ENCODE measurements around the gene LAIR1. TPM values are rescaled to one million over a fixed set of nuclear protein-coding genes. Genes with fewer than 3 reads are reported as not detected.

The LAIR1 gene
- total RNA-seq, 1 experiment from 2014 or later: not detected

DNA sequence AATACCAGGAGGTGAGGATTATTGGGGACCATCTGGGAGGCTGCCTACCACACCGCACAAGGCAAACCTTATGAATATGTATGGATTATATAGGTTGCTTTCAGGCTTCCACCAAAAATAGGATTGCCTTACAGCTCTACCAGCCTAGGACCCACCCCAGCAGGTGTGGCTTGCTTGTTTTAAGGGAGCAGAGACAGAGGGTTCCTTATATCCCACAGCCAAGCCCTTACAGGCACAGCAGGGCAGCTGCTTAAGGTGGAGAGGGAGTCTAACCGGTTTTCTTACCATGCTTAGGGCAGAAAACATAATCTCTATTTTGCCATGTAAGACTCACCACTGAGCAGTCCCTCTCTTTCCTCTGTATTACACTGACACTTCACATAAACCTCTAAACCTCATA lies 34.5 kb upstream of the LAIR1 start:
- H3K4me3 ChIP-seq (ENCODE audit: low read depth, low read length): no peak overlapping the region
- H3K4me3 Mint-ChIP-seq (ENCODE audit: unreplicated experiment): no peak overlapping the region
- H3K36me3 Mint-ChIP-seq (ENCODE audit: insufficient read depth, unreplicated experiment): no peaks in the 10 kb centered on the region
- H3K4me1 ChIP-seq: no peaks in the 10 kb centered on the region
- H3K9me3 ChIP-seq: no peaks in the 10 kb centered on the region
- H3K9me3 Mint-ChIP-seq (ENCODE audit: unreplicated experiment): no peaks in the 10 kb centered on the region
- peaks cover 4% of the 10 kb centered on the region for H3K27me3 Mint-ChIP-seq (ENCODE audit: insufficient read depth, unreplicated experiment)
- intact Hi-C loops (cut with micrococcal nuclease; ENCODE audit: unreplicated experiment): no loop called here
- TF ChIP-seq, protein P1, sequence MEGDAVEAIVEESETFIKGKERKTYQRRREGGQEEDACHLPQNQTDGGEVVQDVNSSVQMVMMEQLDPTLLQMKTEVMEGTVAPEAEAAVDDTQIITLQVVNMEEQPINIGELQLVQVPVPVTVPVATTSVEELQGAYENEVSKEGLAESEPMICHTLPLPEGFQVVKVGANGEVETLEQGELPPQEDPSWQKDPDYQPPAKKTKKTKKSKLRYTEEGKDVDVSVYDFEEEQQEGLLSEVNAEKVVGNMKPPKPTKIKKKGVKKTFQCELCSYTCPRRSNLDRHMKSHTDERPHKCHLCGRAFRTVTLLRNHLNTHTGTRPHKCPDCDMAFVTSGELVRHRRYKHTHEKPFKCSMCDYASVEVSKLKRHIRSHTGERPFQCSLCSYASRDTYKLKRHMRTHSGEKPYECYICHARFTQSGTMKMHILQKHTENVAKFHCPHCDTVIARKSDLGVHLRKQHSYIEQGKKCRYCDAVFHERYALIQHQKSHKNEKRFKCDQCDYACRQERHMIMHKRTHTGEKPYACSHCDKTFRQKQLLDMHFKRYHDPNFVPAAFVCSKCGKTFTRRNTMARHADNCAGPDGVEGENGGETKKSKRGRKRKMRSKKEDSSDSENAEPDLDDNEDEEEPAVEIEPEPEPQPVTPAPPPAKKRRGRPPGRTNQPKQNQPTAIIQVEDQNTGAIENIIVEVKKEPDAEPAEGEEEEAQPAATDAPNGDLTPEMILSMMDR (IDR thresholded peaks at IDR 0.05; ENCODE audit: insufficient read depth in 1 of 2, low read depth in 1 of 2, low read length in 1 of 2, severe bottlenecking in 1 of 2, unreplicated experiment in 1 of 2): no peak
- no peak overlapping the region for H3K27ac Mint-ChIP-seq (ENCODE audit: unreplicated experiment)
- DNase-seq: no peak
- H3K27me3 ChIP-seq (replicated peaks; ENCODE audit: control insufficient read depth, insufficient read depth, low read length): no peaks in the 10 kb centered on the region
- no peaks in the 10 kb centered on the region for H3K4me1 Mint-ChIP-seq (ENCODE audit: low read depth, unreplicated experiment)
- H3K36me3 ChIP-seq (ENCODE audit: control insufficient read depth, insufficient read depth, low read length): no peaks in the 10 kb centered on the region
- ChIA-PET POLR2A (no interaction called here), CTCF (no interaction called here)
- BruUV-seq (replicated peaks): no TSS peak

DNA sequence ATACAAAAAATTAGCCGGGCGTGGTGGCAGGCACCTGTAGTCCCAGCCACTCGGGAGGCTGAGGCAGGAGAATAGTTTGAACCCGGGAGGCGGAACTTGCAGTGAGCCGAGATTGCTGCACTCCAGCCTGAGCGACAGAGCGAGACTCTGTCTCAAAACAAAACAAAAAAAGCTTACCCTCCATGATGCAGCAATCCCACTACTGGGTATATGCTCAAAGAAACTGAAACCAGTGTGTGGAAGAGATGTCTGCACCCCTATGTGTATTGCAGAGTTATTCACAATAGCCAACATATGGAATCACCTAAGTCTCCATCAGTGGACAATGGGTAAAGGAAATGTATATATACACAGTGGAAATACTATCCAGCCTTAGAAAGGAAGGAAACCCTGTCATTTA lies 31.0 kb upstream of the LAIR1 start:
- Histone ChIP-seq H3K4me1 (no peaks in the 10 kb centered on the region), H3K36me3 (ENCODE audit: control insufficient read depth, insufficient read depth, low read length) (no peaks in the 10 kb centered on the region), H3K27me3 (replicated peaks; ENCODE audit: control insufficient read depth, insufficient read depth, low read length) (no peaks in the 10 kb centered on the region), H3K4me3 (ENCODE audit: low read depth, low read length) (no peak overlapping the region), H3K9me3 (no peaks in the 10 kb centered on the region)
- Mint-ChIP-seq H3K4me1 (ENCODE audit: low read depth, unreplicated experiment) (no peaks in the 10 kb centered on the region), H3K27ac (ENCODE audit: unreplicated experiment) (no peak overlapping the region), H3K4me3 (ENCODE audit: unreplicated experiment) (no peak overlapping the region), H3K36me3 (ENCODE audit: insufficient read depth, unreplicated experiment) (no peaks in the 10 kb centered on the region), H3K27me3 (ENCODE audit: insufficient read depth, unreplicated experiment) (peaks cover 6% of the 10 kb centered on the region), H3K9me3 (ENCODE audit: unreplicated experiment) (no peaks in the 10 kb centered on the region)
- intact Hi-C loops (cut with micrococcal nuclease; ENCODE audit: unreplicated experiment): no loop called here
- ChIA-PET CTCF (no interaction called here), POLR2A (no interaction called here)
- no TSS peak for BruUV-seq (replicated peaks)
- no peak for DNase-seq
- TF ChIP-seq, protein P1 (IDR thresholded peaks at IDR 0.05; ENCODE audit: insufficient read depth in 1 of 2, low read depth in 1 of 2, low read length in 1 of 2, severe bottlenecking in 1 of 2, unreplicated experiment in 1 of 2): no peak

DNA sequence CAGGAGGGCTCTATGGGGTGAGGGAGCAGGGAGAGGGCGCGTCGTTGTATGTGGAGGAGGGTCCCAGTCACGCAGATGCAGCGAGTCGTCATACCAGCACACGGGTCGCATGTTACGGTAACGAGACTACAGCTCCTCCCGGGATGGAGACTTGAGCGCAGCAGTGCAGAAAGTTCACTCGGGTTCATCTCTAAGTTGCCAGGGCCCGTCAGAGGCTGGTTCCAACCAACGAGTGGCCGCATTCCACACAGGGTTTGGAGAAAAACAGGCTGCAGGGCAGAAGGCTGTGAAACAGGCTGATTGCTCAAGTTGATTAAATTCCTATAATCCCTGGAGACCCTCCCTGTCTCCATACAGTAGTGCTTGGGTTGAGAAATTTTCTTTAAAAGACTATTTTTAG lies 28.6 kb upstream of the LAIR1 start:
- Histone ChIP-seq H3K4me3 (ENCODE audit: low read depth, low read length) (no peak overlapping the region), H3K36me3 (ENCODE audit: control insufficient read depth, insufficient read depth, low read length) (no peaks in the 10 kb centered on the region), H3K4me1 (peaks cover 4% of the 10 kb centered on the region; the same call in 1 of the 2 replicates), H3K27me3 (replicated peaks; ENCODE audit: control insufficient read depth, insufficient read depth, low read length) (0 out of 2 replicates have a peak, but pooled peaks cover 2% of the 10 kb centered on the region), H3K9me3 (no peaks in the 10 kb centered on the region)
- TF ChIP-seq, protein P1 (IDR thresholded peaks at IDR 0.05; ENCODE audit: insufficient read depth in 1 of 2, low read depth in 1 of 2, low read length in 1 of 2, severe bottlenecking in 1 of 2, unreplicated experiment in 1 of 2): no peak
- POLR2A ChIA-PET: no interaction called here
- peak in 1 of 2 experiments; percentile 44 for DNase-seq
- Mint-ChIP-seq H3K27ac (ENCODE audit: unreplicated experiment) (no peak overlapping the region), H3K27me3 (ENCODE audit: insufficient read depth, unreplicated experiment) (peaks cover 13% of the 10 kb centered on the region), H3K4me3 (ENCODE audit: unreplicated experiment) (no peak overlapping the region), H3K4me1 (ENCODE audit: low read depth, unreplicated experiment) (peaks cover 5% of the 10 kb centered on the region), H3K36me3 (ENCODE audit: insufficient read depth, unreplicated experiment) (no peaks in the 10 kb centered on the region), H3K9me3 (ENCODE audit: unreplicated experiment) (no peaks in the 10 kb centered on the region)
- BruUV-seq (replicated peaks): no TSS peak
- CTCF ChIA-PET: no interaction called here
- intact Hi-C loops (cut with micrococcal nuclease; ENCODE audit: unreplicated experiment): no loop called here
